Left renal pelvis (tissue), 4 donors: ENCODE data around the gene CCDC33. TPM values are rescaled to one million over a fixed set of nuclear protein-coding genes. Genes with fewer than 3 reads are reported as not detected.

Experiments used
- DNase-seq, 4 donors: peaks; one replicate each; pipeline ENCODE4 v3.0.0-alpha.2; 2013; ENCODE audit warnings: low read depth in 4 of 4, low spot score in 3 of 4
- polyA plus RNA-seq, 4 donors: library from polyadenylated mRNA; unstranded; fragments of 120-200 nt; gene quantifications; one replicate each; pipeline ENCODE4 v1.2.1, GENCODE V29; 2013; ENCODE audit not compliant: insufficient read length in 4 of 4

The CCDC33 gene
- polyA plus RNA-seq, 4 donors, result 2.8 to 9.2 (median 3.9) TPM

DNA sequence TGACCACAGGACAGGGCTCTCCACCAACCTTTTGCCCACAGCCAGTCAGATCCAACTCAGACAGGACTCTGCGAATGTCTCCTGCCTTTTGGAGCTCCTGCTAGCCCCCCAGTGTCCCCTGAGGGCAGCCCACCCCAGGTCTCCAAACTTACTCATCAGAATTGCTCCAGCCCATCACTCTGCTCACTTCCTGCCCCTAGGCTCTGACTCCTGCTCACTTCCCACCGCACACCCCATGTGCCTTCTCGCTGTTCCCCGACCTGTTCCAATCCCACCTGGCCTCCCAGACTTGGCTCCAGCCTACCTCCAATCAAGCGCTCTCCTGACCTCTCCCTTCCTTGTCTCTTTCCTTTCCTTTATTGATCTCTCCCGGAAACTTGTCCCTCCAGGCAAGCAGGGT lies 27.6 kb upstream of the CCDC33 start:
- DNase-seq, result no peak

DNA sequence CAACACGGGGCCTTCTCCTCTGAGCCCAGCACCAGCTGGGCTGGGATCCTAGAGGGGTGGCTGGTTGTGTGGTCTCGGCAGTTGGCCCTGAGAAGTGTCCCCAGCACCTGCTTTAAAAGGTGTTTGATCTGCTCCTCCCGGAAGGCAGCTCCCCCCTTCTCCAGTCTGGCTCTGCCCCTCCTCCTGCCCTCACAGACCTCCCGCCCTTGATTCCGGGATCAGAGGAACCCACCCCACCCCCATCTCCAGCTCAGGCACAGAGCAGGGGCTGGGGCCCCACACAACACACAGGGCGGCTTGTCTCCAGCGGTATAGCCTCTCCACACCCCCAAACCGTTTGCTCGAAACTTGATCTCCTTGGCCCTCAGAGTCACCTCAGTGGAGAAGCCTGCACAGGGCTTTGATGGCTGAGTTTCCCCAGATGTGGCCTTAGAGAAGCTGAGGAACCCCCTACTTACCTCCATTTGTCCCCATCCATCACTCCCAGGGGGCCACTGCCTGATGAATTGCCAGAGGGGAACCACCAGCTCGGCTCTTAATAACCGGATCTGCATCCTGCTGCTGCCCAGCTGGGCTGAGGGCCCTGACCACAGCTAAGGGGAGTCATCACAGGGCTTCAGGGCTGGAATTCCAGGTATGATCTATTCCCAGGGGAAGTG lies 27.1 kb upstream of the CCDC33 start:
- no peak for DNase-seq

DNA sequence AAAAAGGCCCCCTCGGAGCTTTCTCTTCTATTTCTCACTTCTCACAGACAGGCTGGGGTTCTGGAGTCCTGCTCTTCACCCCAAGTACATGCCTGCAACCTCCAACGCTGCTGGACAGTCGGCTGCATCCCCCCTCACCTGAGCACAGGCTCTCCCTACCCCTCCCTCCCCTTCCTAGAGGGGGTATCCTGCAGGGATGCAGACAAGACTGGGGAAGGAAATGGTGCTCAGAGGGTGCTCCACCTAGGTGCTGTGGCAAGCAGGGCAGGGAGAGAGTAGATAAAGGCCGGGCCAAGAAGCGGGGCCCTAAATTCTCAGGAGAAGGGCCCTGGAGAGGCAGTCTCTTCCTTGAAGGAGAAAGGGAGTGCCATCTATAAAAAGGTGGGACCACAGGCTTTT lies 26.6 kb upstream of the CCDC33 start:
- DNase-seq, result no peak

DNA sequence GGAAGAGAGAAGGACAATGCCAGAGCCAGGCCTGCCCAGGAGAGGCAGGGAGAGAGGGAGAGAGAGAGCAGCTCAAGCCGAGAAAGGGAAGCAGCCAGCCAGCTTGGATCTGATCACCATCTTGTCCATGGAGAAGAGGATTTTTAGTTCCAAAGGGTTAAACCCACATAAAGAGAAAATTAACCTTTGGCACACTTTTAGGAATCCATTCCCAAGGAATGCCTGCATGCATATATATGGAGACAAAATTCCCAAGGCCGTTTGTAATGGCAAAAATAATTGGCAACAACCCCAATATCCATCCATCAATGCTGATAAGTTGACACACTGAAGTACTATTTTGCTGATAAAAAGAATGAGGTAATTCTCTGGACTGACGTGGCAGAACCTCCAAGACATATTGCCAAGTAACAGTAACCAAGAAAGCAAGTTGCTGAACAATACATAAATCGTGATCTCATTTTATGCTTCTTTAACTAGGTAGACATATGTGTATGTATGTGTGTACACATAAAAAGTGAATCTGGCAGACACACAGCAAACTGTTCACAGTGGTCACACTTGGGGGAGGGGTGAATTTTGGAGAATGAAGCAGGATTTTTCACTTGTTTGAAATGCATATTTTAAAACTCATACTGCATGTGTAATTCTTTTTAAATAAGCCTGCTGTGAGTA lies 26.0 kb upstream of the CCDC33 start:
- DNase-seq, result no peak

DNA sequence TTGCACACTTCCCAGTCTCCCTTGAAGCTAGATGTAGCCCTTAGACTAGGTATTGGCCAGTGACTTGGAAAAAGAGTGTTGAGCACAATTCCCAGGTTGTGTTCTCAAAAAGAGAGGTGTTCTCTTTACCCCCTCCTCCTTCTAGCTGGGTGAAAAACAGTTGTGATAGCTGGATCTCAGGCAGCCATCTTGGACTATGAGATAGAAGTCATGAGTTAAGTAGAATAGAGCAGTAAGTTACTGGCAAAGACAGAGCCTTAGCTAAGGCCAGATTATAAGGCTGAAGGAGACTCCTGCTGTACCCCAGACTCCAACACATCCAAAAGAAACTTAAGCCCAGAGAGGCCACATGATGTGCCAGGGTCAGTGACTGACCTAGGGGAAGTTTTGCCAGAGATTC lies 25.4 kb upstream of the CCDC33 start:
- no peak for DNase-seq

DNA sequence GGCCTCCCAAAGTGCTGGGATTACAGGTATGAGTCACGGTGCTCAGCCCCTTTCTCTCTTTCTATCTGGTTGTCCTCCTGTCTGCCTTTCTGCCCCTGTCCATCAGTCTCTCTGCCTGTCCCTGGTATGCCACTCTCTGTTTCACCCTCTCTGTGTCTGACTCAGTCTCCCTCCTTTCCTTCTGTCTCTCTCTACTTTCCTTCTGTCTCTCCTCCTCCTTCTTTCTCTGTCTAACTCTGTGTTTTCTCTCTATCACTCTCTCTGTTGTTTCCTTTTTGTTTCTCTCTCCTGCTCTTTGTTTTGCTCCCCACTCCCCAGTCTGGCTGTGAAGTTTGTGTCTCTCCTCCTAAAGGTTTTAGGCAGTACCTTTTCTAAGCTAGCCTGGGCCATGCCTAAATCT lies 24.5 kb upstream of the CCDC33 start:
- no peak for DNase-seq

DNA sequence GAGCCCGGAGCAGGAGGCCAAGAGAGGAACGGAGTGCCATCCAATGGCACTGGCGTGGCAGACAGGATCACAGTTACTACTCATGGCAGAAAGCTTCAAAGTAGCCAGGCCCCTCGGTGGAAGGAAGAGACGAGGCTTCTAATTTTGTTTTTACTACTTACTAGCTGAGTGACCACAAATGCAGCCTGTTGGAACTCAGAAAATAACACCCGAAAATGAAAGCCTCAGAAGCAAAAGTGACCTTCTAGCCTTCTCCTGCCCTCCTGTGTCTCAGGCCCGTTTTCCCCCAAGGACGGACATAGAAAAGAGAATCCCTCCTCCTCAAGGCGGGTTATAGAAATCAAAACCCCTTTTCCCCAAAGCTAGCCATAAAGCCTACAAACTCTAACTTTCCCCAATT lies 23.6 kb upstream of the CCDC33 start:
- no peak for DNase-seq

DNA sequence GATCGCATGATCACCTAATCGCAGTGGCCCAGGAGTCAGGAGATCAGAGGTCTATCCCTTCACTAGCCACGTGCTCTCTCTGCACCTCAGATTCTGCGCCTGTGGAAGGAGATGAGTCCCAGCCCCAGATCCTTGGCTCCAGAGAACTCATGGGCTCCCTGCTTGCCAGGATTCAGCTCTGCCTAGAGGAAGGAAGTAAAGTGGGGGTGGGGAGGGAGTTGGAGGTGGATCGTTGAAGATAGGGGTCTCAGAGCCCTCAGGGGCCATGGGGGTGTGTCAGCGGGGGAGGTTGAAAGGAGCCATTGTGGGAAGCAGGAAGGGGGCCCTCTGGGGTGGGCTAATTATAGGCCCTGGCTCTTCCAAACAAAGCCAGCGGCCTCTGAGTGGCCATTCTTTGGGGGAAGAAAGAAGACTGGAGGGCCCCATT lies 22.3 kb upstream of the CCDC33 start:
- DNase-seq, result no peak

DNA sequence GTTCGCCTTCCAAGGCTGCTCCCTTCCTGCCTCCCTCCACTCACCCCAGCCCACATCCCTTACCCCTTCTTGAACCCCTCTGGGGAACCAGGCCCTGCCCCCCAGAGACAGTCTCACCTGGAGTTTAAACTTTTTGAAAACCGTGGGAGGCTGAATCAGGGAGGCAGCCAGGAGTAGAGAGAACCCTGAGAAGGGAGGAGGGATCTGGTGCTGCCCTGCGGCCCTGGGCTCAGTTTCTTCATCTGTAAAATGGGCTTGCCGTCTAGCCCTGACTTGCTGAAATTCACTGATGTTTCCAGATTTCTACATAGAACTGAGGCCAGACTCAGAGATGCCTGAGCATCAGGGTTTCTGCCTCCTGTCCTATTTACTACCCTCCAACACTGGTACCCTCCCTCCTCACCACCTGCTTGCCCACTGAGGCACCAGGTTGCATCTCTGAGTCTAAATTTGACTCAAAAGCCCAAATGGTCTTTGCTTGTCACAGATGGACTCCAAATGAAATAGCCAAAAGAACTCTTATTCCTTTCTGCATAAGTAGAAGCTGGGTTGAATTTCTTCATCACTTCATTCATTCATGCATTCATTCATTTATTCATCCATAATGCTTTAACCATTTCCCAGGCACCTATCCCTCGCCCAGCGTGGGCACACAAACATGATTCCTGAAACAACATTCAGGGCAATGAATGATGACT lies 21.7 kb upstream of the CCDC33 start:
- DNase-seq, result no peak

DNA sequence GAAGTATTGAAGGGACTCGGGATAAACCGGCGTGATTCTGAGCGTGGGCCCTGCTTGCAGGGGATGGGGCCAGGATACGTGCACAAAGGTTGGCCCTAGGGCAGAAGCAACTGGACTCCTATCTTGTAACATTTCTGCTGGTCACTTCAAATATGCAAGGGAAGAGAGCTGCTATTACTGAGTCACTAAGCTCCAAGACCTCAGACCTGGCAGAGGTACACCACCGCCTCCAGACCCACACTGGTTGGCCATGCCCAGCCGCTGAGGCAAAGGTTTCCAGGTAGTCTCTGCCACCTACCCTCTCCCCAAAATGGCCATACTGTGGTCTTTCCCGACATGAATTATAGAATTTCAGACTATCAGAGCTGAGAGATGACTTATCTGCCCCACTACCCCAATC lies 20.2 kb upstream of the CCDC33 start:
- no peak for DNase-seq

DNA sequence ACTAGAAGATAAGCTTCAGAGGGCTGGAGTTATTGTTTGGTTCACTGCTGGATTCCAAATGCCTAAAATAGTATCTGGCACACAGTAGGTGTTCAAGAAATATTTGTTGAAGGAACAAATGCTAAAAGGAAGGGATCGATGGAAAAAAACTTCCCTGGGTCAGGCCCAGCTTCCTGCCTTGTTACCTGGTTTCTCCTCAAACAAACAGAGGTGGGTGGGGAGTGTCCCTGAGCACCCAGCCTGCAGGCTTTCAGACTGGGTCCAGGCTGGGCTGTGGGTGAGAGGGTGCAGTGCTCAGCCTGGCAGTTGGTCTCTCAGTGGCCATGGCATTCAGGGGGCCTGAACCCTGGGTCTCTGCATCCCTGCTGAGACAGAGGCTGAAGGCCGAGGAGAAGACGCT lies 19.2 kb upstream of the CCDC33 start:
- no peak for DNase-seq

DNA sequence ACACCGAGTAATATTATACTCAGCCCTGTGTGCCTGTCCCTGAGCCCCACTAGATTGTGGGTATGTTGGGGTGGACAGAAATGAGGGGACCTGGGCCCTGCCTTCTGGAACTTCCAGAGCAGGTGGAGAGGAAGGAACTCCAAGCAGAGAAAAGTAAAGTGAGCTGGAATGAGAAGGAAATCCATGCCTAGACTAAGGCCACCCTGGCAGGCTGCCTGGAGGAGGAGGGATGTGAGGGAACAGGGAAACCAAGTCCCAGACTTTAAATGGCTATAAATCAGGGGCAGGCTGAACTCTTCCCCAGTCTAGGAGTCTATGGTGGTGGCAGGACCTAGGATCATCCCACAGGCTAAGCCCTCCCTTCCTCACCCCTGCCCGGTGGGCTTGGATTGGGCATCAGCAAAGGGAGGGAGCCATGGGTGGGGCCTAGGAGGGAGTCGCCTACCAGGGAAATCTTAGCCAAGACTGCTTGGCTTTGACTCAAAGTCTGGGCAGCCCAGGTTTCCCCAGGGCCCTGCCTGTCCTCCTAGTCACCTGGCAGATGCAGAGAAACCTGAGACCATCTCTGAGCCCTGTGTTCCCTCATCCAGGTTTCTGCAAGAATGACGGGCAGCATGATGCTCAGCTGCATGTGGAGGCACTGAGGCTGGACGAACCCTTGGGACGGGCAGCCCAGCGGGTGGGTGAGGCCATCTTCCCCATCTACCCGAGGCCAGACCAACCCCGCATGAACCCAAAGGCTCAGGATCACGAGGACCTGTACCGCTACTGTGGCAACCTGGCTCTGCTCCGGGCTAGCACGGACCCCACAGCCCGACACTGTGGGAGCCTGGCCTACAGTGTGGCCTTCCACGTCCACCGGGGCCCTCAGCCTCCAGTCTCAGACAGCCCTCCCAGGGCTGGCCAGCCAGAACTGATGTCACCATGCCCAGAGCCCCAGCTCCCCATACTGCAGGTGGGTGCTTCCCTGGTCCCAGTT lies 17.9 kb upstream of the CCDC33 start:
- DNase-seq, result no peak

DNA sequence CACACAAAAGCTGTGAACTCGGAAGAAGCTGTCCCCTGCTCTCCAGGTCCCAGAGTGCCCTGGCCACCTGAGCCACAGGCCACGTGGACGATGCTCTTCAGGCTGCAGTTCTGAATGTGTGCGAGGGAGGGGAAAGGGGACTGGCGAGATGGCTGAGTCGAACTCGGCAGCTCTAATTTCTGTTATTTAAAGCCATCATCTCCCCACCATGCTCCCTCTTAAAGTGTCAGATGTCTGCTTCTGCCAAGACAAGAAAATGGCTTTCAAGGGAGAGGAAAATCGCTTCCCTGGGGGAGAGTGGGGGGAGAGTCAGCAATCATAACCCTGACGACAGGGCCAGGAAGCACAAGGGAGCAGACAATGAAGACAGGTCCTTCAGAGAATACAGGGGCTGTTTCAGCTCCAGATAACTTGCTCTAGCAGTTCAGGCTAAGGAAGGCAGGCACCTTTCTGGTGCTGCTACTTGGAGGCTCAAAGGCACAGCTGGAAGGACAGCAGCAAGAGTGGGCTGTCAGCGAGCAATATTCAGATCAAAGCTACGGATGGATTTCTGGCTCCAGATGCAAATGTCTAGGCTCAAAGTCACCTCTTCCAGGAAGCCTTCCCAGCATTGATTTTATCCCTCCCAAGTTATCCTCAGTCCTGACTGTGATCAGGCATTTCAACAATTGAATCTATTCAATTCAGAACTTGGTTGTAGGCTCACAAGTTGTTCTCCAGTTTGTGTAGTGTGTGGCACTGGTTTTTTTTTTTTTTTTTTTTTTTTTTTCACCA lies 15.5 kb upstream of the CCDC33 start:
- DNase-seq, result no peak

DNA sequence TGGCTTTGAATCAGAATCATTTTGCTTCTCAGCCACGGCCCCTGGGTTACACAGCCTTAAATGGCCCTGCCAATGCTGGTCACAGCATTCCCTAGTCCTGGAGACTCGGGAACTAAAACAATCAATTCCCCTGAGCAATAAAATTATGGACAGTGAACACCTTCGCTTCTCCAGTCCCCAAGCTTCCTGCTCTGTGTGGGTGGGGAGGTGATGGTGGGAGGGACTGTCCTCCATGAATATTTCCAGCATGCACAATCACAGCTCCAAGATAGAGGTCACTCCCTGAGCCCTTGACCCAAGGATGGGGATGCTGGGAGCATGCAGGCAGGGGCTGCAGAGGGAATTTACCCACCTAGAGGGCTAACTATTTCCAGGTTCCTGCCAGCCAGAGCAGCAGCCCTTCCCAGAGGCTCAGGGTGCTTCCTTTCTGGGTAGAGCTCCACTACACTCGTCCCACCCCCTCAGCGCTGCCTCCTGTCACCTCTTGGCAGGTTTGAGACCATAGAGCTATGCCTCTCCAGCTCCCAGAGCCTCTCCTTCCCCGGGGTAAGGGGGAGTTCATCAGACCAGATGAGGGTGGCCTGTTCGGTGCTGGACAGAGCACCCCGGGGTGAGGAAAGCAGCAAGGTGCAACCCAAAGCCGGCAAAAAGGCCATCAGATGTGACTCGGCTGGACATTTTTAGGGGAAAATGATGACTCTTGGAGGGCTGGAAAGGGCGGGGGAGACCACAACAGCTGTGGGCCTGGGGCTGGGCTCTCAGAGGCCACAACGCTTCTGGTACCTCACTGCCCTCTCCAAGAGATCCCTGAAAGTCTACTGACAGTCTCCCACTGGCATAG lies 14.5 kb upstream of the CCDC33 start:
- no peak for DNase-seq

DNA sequence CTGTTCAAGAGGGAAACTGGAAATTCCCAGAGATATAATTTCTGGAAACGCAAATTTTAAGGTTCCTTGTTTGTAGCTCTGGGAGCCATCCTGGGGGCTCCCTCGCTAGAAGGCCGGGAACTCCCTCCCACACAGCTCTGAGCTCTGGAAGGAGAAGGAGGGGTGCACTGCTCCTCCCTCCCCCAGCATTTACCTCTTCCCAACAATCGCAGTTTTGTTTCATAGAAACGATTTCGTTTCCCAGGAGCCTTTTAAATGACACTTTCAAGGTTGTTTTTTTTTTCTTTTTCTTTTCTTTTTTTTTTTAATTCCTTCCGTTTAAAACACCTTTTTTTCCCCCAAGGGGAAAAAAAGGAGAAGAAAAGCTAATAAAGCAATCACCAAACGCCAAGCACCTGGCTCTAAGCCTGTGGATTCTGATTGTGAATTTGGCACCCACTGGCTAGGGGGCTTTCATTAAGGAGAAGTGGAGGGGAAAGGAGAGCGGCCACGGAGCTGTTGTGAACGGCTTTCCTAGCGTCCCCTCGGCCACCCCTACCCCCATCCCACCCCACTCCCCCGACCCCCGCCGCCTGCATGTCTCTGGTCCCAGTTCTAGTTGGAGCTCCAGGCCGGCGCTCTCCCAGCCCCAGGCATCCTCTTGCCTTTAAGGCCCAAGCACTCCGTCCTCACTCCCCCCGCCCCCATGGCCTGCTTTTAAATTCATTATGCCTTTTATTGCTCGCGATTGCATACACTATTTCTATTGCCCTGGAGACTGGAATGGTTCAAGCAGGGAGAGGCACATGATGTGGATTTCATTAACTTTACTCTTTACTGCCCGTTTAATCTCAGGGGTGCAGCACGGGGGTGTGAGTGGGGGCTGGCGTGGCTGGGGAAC lies 13.6 kb upstream of the CCDC33 start:
- no peak for DNase-seq

DNA sequence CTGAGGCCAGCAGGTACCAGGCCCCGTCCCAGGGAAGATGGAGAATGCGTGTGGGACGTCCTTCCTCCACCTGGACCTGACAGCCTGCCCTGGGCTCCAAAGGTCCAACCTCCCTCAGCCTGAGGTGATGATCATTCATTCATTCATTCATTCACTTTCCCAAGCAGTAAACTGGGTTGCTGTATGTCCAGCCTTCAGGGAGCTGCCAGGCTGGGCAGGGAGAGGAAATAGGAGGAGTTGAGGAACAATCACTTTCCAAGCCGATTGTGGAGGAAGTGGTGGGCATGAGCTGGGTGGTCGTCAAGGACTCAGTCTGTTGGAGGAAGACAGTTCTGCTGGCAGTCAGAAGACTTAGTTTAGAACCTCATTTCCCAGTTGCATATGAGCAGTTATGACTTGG lies 10.2 kb upstream of the CCDC33 start:
- no peak for DNase-seq

DNA sequence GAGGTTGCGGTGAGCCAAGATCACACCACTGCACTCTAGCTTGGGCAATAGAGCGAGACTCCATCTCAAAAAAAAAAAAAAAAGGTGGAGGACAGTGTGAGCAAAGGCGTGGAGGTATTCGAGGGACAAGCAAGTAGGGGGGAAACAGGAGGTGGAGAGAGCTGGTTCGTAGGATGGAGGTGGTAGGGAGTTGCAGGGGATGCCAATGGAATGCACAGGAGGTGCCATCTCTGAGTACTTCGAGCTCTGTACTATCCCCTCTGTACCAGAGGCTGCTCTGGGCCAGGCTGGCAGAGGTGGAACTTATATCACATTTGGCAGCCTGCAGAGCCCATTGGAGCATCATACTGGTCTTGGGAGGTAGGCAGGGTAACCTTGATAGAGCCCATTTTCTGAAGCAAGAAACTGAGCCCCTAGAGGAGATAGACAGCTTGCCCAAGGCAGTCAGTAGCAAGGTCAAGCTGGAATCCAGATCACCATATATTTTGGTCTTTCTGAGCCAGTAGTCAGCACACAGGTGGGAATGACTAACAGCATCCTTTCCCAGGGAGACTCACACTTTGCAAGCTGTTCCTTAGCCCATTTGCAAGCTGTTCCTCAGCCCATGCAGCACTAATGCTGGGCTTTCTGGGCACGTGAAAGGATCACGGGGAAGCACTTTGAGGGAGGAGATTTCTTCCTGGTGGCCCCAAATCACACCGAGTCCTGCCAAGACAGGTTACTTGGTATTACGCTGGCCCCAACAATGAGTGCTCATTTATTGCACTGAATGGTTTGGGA lies 9.2 kb upstream of the CCDC33 start:
- no peak for DNase-seq
